ENCODE results near the gene TMEM203.

DNA sequence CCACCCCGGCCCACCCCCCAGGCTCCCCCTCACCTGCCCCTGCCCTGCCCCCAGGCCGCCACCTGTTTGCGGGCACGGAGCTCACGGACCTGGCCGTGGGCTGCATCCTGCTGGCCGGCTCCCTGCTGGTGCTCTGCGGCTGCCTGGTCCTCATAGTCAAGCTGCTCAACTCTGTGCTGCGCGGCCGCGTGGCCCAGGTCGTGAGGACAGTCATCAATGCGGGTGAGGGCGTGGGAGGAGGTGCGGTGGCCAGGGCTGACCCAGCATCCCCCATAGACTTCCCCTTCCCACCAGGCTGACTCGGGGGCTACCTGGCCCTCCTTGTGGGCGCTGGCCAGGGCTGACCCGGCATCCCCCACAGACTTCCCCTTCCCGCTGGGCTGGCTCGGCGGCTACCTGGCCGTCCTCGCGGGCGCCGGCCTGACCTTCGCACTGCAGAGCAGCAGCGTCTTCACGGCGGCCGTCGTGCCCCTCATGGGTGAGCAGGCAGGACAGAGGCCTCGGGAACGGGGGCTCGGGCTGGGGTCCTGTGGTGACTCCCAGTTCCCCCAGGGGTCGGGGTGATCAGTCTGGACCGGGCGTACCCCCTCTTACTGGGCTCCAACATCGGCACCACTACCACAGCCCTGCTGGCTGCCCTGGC lies 28.7 kb upstream of the TMEM203 start:
- TF ChIP-seq RAD21 (IDR thresholded peaks at IDR 0.05; ENCODE audit: low read depth) (no peak), CEBPB (IDR thresholded peaks at IDR 0.05) (no peak), TAF1 (IDR thresholded peaks at IDR 0.05; ENCODE audit: low read depth) (no peak), NFIC (IDR thresholded peaks at IDR 0.05) (no peak), YY1 (IDR thresholded peaks at IDR 0.05; ENCODE audit: low read depth) (no peak), EGR1 (IDR thresholded peaks at IDR 0.05) (no peak), TEAD4 (IDR thresholded peaks at IDR 0.05) (no peak), CREB1 (IDR thresholded peaks at IDR 0.05; ENCODE audit: low read depth) (no peak)
- TF ChIP-seq, protein P1, sequence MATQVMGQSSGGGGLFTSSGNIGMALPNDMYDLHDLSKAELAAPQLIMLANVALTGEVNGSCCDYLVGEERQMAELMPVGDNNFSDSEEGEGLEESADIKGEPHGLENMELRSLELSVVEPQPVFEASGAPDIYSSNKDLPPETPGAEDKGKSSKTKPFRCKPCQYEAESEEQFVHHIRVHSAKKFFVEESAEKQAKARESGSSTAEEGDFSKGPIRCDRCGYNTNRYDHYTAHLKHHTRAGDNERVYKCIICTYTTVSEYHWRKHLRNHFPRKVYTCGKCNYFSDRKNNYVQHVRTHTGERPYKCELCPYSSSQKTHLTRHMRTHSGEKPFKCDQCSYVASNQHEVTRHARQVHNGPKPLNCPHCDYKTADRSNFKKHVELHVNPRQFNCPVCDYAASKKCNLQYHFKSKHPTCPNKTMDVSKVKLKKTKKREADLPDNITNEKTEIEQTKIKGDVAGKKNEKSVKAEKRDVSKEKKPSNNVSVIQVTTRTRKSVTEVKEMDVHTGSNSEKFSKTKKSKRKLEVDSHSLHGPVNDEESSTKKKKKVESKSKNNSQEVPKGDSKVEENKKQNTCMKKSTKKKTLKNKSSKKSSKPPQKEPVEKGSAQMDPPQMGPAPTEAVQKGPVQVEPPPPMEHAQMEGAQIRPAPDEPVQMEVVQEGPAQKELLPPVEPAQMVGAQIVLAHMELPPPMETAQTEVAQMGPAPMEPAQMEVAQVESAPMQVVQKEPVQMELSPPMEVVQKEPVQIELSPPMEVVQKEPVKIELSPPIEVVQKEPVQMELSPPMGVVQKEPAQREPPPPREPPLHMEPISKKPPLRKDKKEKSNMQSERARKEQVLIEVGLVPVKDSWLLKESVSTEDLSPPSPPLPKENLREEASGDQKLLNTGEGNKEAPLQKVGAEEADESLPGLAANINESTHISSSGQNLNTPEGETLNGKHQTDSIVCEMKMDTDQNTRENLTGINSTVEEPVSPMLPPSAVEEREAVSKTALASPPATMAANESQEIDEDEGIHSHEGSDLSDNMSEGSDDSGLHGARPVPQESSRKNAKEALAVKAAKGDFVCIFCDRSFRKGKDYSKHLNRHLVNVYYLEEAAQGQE (IDR thresholded peaks at IDR 0.05; ENCODE audit: low read depth), result no peak

Measured in Ishikawa (cell line).